Measurements from ENCODE around the gene GPR26.

GPR26 gene

GRCh38 chr10:123681285-123681684 lies 15.1 kb downstream of the GPR26 start:
- no peak for DNase-seq (ENCODE audit: insufficient read length, low spot score)
- no peak for FAIRE-seq

GRCh38 chr10:123682477-123682876 lies 16.3 kb downstream of the GPR26 start:
- DNase-seq (ENCODE audit: insufficient read length, low spot score) (no peak), FAIRE-seq (no peak)
- no peak for TF ChIP-seq CTCF (IDR thresholded peaks at IDR 0.05; ENCODE audit: insufficient read depth, missing control alignments)

More at GRCh38 chr10:123681285-123681684, 15.1 kb downstream of the GPR26 start:
- TF ChIP-seq CTCF (IDR thresholded peaks at IDR 0.05; ENCODE audit: insufficient read depth, missing control alignments): no peak

GRCh38 chr10:123683459-123683858 lies 17.3 kb downstream of the GPR26 start:
- TF ChIP-seq CTCF (IDR thresholded peaks at IDR 0.05; ENCODE audit: insufficient read depth, missing control alignments): no peak
- DNase-seq (ENCODE audit: insufficient read length, low spot score) (no peak), FAIRE-seq (no peak)

- TF ChIP-seq CTCF (IDR thresholded peaks at IDR 0.05; ENCODE audit: insufficient read depth, missing control alignments): no peak
- no peak for FAIRE-seq
Measured at GRCh38 chr10:123683865-123684264, 17.7 kb downstream of the GPR26 start.

GRCh38 chr10:123685260-123685659 lies 19.1 kb downstream of the GPR26 start:
- DNase-seq (ENCODE audit: insufficient read length, low spot score) (no peak), FAIRE-seq (no peak)
- TF ChIP-seq CTCF (IDR thresholded peaks at IDR 0.05; ENCODE audit: insufficient read depth, missing control alignments): no peak

More at GRCh38 chr10:123683865-123684264, 17.7 kb downstream of the GPR26 start:
- DNase-seq (ENCODE audit: insufficient read length, low spot score): no peak

- no peak for TF ChIP-seq CTCF (IDR thresholded peaks at IDR 0.05; ENCODE audit: insufficient read depth, missing control alignments)
- FAIRE-seq (no peak), DNase-seq (ENCODE audit: insufficient read length, low spot score) (no peak)
Measured at GRCh38 chr10:123687758-123688157, 21.6 kb downstream of the GPR26 start.

GRCh38 chr10:123689880-123690279 lies 23.7 kb downstream of the GPR26 start:
- TF ChIP-seq CTCF (IDR thresholded peaks at IDR 0.05; ENCODE audit: insufficient read depth, missing control alignments): no peak
- FAIRE-seq (no peak), DNase-seq (ENCODE audit: insufficient read length, low spot score) (no peak)
